GM18498 (cell line): Measurements from ENCODE around the gene PTPN1.
A peak's percentile ranks its signal among the peaks of the same experiment; 100 is the strongest.
"Not testable (repeated sequence)": the region's sequence is repeated elsewhere in the genome, so short reads cannot be mapped to it uniquely, and the experiment has no call there.

Experiments
- ATAC-seq: cut with Tn5 transposase; IDR thresholded peaks from one replicate; pipeline ENCODE4 v1.9.1; 2021; ENCODE audit warnings: mild to moderate bottlenecking, moderate library complexity; ENCODE audit not compliant: unreplicated experiment

Gene PTPN1

GRCh38 chr20:50478162-50478990 is 31.8 kb upstream of the PTPN1 start:
- ATAC-seq: peak; percentile 67

- ATAC-seq: no peak
These were observed 28.4 kb upstream of the PTPN1 start for GRCh38 chr20:50481741-50482140.

- ATAC-seq: no peak
These were observed 27.7 kb upstream of the PTPN1 start for GRCh38 chr20:50482396-50482981.

- ATAC-seq: no peak
These were observed 25.8 kb upstream of the PTPN1 start for GRCh38 chr20:50484271-50484976.

- ATAC-seq: no peak
These were observed 22.8 kb upstream of the PTPN1 start for GRCh38 chr20:50487397-50487796.

GRCh38 chr20:50488236-50488806 is 21.9 kb upstream of the PTPN1 start:
- ATAC-seq: no peak

- ATAC-seq: no peak
These were observed 19.0 kb upstream of the PTPN1 start for GRCh38 chr20:50491168-50491567.

GRCh38 chr20:50491926-50492634 is 18.1 kb upstream of the PTPN1 start:
- ATAC-seq: no peak

- ATAC-seq: no peak
These were observed 16.3 kb upstream of the PTPN1 start for GRCh38 chr20:50493881-50494253.

- no peak for ATAC-seq
These were observed 15.8 kb upstream of the PTPN1 start for GRCh38 chr20:50494428-50494827.

- no peak for ATAC-seq
These were observed 13.3 kb upstream of the PTPN1 start for GRCh38 chr20:50496773-50497385.

GRCh38 chr20:50498071-50498776 is 12.0 kb upstream of the PTPN1 start:
- ATAC-seq: no peak

- ATAC-seq: no peak
These were observed 10.2 kb upstream of the PTPN1 start for GRCh38 chr20:50499938-50500337.

GRCh38 chr20:50501972-50502745 is 8.0 kb upstream of the PTPN1 start:
- no peak for ATAC-seq

- ATAC-seq: no peak
These were observed 5.9 kb upstream of the PTPN1 start for GRCh38 chr20:50504231-50504823.

GRCh38 chr20:50506270-50506579 is 4.0 kb upstream of the PTPN1 start:
- no peak for ATAC-seq

GRCh38 chr20:50507745-50508144 is 2.4 kb upstream of the PTPN1 start:
- not testable (repeated sequence) for ATAC-seq

GRCh38 chr20:50508171-50508755 is 1.9 kb upstream of the PTPN1 start:
- ATAC-seq: no peak
